GM18907 (cell line): ENCODE measurements around the gene NOS3.

Source experiments
- ATAC-seq: cut with Tn5 transposase; IDR thresholded peaks from one replicate; pipeline ENCODE4 v1.9.1; 2021; ENCODE audit warnings: mild to moderate bottlenecking, moderate library complexity; ENCODE audit not compliant: unreplicated experiment

NOS3 gene

DNA sequence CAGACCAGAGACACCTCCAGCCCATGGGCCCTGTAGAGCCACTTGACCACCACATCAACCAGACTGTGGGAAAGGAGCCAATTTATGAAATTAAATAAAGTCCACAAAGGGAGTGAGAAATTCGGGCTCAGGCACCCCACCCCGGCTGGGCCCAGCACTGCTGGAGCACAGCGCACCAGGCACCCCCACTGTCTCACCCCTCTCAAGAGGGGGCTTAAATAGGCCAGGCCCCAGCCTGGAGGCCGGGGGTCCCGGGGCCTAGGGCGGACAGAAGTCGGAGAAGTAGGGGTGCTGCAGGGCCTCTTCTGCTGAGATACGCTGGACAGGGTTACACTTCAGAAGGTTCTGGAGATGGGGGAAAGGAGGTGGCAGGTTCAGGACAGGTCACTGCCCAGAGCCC lies 62.9 kb downstream of the NOS3 start:
- ATAC-seq, result no peak

DNA sequence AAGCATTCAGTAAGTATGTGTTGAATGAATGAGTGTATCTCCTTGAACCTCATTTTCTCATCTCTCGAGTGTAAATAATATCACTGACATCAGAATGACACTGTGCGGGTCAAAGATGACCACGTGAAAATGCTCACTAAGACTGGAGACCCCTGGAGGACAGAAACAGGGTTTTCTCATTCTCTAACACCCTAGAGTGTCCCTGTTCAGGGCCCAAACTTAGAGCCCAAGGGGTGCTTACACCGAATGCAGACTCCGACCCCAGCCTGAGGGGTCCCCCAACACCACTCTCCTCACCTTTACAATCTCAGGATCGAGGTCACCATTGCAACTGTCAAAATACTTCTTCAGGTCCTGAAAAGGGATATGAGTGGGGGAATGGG lies 65.5 kb downstream of the NOS3 start:
- ATAC-seq, result no peak

DNA sequence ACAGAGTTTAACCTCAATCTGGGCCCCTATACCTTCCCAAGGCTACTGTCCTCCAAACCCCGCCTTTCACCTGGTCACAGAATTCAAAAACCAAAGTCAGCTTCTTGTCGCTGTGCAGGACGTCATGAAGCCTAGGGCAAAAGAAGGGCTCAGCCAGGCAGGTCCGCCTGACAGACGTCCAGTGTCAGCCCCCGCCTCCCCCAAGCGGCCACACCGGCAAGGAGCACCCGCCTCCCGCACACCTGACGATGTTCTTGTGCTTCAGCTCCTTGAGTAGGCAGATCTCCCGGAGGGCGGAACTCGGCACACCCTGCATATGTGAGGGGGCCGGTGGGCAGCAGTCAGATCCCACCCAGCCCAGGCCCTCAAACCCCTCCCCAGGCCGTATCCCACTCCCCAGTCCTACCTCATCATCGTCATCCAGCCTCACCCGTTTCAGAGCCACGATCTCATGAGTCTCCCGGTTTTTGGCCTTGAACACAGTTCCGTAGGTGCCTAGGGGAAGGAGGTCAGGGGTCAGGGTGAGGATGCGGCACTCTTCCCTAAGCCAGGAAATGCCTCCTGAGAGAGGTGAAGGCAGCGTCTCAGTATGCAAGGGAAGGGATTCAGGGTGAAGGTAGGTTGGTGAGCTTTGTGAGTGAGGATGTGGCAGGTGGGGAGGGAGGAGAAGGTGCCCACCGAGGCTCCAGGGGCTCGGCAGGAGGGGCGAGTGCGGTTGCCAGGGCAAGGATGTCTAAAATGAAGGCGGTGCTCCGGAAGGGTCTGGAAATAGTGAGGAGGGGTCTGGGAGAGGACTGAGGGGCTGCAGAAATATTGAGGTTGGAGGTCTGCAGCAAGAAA lies 66.1 kb downstream of the NOS3 start:
- no peak for ATAC-seq

DNA sequence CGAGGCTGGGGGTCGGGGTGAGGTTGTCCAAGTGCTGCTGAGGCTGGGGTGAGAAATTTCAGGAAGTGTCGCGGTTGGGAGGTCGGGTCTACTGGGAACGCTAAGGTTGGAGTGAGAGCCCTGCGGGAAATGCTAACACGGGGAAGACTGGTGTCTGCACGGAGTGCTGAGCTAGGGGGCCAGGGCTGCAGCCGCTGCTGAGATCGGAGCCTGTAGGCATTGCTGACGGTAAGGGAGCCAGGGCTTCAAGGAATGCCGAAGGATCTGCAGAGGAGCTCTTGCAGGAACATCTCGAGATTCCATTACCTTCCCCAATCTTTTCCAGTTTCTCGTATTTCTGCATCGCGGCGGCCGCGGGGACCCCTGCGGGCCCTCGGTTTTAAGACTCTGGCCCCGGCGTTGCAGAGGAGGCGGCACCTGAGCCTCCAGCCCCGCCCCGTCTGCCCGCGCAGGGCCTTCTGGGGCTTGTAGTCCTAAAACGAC lies 66.7 kb downstream of the NOS3 start, which contains the start of gene CDK5:
Gene CDK5 (minus strand): TSS at position 392 of the 483 bp plus-strand sequence. CDS start 49 bp downstream, at position 343.
- peak; percentile 7 for ATAC-seq

DNA sequence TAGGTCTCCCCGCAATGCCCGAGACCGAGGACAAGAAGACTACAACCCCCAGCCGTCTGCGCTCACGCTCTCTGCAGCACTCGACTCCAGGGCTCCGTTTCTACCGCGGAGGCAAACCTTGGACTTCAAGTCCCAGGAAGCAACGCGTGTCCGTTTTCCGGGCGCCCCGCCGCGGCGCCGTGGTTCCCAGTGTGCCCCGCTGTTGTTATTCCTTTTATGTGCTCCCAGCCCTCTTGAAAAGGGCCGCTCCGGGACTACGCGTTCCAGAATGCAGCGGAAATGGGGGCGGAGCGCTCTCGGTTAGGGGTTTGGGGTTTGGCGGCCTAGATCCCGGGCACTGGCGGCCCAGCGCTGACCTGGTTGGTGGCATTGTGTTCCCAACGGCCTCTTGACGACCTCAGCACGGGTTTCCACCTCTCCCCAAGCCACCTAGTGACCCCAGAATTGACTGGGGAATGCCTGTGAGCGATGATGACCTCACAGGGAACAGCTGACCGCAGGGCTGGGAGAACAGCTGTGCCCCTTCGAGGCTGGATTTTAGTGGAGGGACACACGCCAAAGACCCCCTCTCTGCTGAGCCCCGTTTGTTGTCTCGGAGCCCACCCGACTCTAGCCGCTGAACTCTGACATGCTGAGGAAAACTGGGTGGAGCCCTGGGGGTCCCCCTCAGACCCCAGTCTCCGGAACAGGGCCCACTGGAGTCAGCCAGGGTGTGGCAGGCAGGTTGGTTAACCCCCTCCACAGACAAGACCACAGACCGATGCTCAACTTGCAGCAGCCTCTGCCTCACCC lies 67.4 kb downstream of the NOS3 start:
- ATAC-seq, result peak; percentile 90

DNA sequence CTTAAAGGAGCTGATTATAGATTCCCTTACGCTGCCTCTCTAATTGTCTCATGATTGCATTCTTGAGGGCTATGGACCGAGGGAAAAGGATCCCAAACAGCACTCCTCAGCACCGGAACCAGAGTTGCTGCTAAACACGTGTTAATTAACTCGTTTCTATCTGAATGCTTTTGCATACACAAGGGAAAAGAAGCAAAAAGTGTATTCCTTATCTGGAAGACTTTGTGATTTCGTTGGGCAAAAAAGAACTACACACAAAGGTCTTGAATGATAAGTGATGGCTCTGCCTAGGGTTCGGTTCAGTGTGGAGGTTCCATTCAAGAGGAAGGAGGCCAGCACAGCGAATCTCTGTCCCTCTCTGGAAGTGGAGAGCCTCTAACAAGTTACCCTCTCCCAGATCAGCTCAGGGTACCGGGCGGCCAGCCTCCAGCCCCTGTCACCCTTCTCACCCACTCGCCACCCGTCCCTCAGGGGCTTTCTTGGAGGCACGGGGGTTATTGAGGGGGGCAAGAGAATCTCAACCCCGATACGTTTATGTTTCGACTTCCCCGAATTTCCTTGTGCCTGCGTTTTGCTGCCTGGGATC lies 68.1 kb downstream of the NOS3 start:
- ATAC-seq, result no peak

DNA sequence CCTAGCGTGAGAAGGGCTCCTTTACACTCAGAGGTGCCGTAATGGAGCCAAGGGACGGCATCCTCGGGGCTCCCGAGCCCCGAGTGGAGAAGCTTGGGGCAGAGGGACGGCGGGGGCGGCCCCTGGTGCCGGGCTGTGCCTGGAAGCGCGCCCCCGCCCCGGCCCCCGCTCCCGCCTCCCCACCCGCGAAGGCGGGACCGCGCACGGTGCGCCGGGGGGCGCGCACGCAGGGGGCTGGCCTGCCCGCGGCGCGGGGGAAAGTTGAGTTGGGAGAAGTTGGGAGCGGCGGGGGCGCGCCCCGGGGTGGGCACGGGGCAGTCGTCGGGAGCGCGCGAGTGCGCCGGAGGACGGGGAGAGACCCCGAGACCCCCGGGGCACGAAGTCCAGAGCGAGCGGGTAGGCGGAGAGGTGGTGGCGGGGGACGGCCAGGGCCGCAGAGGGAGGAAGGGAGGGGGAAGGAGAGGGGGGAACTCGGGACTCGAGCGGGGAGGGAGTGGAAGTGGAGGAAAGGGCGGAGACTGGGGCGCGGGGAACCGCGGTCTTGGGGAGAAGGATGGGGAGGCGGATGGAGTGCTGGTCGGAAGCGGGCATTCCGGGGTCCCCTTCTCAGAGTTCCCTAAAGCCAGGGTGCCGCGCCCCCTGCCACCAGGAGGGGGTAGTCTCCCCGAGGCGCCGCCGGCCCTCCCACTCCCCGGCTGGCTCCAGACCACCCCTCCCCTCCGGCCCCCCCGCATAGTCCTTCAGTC lies 68.7 kb downstream of the NOS3 start, which contains the start of gene SLC4A2:
Gene SLC4A2 (plus strand): TSS at position 223 of the 746 bp plus-strand sequence. CDS start 2,399 bp downstream, outside the sequence.
- peak; percentile 30 for ATAC-seq

DNA sequence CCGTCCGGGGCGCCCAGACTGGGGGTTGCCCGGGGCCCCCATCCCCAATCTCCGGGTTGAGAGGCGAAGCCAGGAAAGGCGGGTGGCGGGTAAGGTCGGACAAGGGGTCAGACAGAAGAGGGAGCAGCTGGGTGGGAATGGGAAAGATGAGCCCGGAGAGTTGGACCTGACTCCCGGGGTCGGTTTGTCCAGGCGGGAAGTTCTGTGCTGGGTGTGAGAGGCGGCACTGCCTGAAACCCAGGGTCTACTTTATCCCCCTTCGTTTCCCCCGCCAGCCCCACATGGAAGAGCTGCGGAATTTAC lies 69.2 kb downstream of the NOS3 start:
- no peak for ATAC-seq

DNA sequence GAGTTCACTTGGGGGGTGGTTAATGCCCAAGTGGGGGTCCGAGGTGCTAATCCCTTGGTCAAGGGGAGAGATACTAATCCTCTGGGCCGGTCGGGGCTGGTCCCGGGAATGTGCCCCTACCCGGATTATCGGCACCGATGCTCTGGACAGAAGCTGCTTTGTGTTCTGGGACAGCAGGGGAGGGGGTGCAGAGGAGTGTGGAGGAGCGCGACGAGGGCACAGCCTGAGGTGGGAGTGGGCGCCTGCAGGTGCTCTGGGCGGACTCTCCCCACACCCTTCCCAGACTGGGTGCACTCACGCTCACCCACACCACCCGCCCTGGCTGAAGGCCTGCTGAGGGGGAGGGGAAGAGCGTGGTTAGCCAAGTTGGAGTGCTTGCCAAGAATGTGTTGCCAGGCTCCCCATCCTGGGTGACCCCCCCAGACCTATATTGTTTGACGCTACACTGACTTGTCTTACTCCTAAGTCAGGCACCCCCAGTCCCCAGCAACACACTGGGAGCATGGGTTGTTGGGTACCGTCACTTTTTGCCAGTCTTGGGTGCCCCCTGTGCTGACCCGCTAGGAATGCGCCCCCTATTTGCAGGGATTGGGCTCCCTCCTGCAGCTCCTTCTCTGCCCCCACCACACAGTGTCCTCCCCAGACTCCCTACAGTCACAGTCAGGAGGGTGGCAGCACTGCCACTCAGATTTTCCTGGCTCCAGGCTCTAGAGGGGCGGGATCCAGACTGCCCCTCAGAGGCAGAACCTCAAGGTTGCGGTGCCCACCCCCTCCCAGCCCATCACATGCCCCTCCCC lies 69.8 kb downstream of the NOS3 start:
- no peak for ATAC-seq

DNA sequence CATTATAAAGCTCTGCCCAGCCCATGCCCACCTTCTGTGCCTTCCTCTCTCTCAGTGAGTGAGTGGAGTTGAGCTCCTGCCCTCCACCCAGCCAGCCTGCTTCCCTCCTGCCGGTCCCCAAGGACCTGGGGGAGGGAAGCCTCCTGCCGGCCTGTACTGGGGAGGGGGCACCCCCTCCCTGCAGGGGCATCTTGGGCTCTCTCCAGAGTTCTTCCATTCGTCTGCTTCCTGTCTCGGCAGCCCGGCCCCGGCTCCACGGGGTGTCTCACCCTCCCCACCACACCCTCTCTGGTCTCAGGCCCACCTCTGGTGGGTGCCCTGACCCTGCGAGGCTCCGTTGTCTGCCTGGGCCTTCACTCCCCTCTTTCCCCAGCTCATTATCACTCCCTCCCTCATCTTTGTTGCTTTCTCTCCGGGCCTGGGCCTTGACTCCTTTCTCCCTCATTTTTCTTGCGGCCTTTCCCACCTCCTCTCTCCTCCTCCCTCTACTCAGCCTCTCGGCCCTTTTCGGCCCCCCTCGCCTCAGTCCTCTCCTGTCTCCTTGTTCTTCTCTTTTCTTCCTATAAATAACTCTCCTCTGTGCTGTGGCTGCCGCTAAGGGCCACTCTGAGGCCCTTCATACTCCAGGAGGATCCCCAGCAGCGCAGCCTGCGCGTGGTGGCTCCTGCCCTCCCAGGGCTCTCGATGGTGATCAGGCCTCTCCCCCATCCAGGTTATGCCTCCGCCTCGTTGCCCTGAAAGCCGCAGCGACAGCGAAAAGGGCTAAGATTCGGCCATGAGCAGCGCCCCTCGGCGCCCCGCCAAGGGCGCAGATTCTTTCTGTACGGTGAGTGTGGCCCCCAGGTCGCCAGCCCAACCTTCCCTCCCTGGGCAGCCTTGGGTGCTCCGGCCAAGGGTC lies 70.6 kb downstream of the NOS3 start:
- no peak for ATAC-seq

DNA sequence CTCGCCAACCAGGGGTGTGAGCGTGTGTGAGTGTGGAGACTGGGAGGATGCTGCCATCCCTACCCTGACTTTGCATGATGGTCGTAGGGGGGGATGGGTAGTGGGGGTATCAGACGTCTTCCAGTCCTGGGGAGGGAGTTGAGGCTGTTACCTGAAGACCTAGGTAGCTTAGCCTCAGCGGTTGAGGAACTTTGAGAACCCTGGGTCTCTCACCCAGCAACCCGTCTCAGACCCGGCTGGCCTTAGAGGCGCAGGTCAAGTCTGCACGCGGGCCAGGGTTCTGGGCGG lies 71.2 kb downstream of the NOS3 start:
- no peak for ATAC-seq

DNA sequence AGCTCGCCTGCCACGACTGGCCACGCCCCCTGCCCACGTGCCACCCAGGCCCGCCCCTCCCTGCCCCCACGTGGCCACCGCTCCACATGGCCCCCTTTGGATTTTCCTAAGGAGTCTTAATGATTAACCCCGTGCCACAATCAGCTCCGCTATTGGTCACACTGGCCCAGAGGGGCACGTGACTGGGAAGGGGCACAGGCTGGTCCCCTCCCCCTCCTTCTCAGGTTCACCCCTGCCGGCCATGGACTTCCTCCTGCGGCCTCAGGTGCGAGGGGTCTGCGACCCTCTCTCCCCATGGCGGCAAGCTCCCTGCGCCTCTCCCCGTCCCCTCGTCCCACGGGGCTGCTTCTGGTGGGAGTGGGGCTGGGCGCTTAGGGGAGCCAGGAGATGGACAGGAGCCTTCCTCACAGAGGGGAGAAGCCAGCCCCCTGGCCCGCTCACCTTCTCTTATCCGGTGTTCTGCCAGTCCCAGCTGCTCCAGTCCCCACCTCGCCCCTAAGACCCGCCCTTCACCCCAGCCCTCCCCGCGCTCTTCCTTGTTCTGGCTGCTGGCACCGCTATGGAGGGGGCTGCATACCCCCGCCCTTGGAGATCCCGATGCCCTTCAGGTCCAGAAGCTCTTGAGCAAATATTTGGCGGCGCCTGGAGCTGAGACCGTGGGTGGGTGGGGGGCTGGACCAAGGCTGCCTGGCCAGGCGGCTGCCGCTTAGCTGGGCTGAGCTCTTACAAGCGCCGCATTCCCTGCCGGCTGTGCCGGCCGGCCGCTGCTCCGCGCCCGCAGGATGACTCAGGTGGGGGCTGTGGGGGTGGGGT lies 71.8 kb downstream of the NOS3 start:
- no peak for ATAC-seq

DNA sequence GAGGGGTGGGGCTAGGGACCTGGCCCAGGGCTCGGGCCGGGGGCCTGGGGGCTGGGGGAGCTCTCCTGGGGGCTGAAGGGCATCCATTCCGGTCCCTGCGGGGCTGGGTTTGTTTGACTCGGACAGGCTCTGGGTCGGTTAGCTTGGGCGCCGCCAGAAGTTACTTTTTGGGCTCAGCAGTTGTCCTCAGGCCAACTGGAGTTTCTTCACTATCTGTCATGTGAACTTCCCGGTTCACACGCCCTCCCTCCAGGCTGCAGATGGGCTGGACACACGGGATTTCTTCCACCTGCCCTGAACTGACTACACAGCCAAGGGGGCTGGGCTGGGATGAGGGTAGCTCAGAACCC lies 72.4 kb downstream of the NOS3 start:
- no peak for ATAC-seq
